ENCODE data around the gene VAMP1. TPM values are rescaled to one million over a fixed set of nuclear protein-coding genes. Genes with fewer than 3 reads are reported as not detected.
A peak's percentile ranks its signal among the peaks of the same experiment; 100 is the strongest.
"Not testable (repeated sequence)": the region's sequence is repeated elsewhere in the genome, so short reads cannot be mapped to it uniquely, and the experiment has no call there.

VAMP1 gene
- total RNA-seq, 1 donor from 2014 or later, result 6.3 TPM

GRCh38 chr12:6432991-6433390 is 37.5 kb downstream of the VAMP1 start:
- no peak for DNase-seq
- Histone ChIP-seq H3K4me3 (no peak overlapping the region), H3K9me3 (no peaks in the 10 kb centered on the region), H3K4me1 (peaks cover 17% of the 10 kb centered on the region), H3K27me3 (no peaks in the 10 kb centered on the region), H3K36me3 (no peaks in the 10 kb centered on the region), H3K27ac (no peak overlapping the region)
- no peak for TF ChIP-seq CTCF (IDR thresholded peaks at IDR 0.05)
- ATAC-seq, result no peak
- intact Hi-C loops (cut with DNase I), result no loop called here

DNA sequence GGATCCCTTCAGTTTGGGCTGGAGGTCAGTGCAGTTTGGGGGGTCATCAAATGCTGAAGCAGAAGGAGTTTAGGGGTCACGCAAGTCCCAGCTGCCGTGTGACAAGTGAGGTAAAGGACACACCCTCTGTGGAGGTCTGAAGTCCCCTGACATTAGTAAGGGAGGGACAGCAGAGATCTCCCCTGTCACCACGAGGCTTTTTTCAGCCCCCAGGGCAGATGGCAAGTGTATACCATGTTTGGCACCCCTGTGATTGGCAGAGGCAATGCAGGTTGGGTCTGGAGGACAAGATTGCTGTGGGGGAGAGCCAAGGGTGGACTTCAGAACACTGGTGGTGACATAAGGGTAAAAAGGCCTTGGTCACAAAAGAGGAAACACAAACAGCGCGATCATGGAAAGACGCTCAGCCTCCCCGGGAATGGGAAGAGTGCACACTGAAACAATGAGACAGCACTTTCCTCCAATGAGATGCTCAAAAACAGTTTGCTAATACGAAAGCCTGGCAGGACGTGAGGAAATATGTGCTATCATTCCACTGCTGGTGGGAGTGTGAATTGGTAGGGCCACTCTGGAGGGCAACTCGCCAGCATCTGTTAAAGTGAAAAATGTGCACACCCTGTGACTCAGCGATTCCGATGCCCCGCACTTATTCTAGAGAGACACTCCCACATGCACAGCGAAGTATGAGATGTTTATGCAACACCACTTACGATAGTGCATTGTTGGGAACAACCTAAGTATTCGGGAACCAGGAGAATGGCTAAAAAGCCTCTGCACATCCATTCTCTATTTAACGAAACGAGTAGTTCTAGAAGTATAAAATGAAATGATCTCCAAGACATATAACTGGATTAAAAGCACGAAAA is 40.1 kb downstream of the VAMP1 start:
- Histone ChIP-seq H3K36me3 (no peaks in the 10 kb centered on the region), H3K9me3 (no peaks in the 10 kb centered on the region), H3K27me3 (no peaks in the 10 kb centered on the region), H3K4me1 (peaks cover 17% of the 10 kb centered on the region), H3K4me3 (peak overlapping the region; percentile 19), H3K27ac (peak overlapping the region; percentile 80)
- ATAC-seq (peak; percentile 92), DNase-seq (peak; percentile 88)
- intact Hi-C loops (cut with DNase I), result no loop called here
- no peak for TF ChIP-seq CTCF (IDR thresholded peaks at IDR 0.05)

- Histone ChIP-seq H3K27me3 (no peaks in the 10 kb centered on the region), H3K9me3 (no peaks in the 10 kb centered on the region), H3K4me1 (peaks cover 24% of the 10 kb centered on the region), H3K27ac (no peak overlapping the region), H3K36me3 (no peaks in the 10 kb centered on the region), H3K4me3 (no peak overlapping the region)
- DNase-seq, result no peak
- intact Hi-C loops (cut with DNase I), result no loop called here
- ATAC-seq, result no peak
- no peak for TF ChIP-seq CTCF (IDR thresholded peaks at IDR 0.05)
Observed at GRCh38 chr12:6428326-6428725, 42.2 kb downstream of the VAMP1 start.

DNA sequence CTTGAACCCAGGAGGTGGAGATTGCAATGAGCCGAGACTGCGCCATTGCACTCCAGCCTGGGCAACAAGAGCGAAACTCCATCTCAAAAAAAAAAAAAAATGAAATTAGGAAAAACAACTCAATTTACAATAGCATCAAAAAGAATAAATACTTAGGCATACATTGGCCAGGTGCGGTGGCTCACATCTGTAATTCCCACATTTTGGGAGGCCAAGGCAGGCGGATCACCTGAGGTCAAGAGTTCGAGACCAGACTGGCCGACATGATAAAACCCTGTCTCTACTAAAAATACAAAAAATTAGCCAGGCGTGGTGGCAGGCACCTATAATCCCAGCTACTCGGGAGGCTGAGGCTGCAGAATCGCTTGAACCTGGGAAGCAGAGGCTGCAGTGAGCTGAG is 42.7 kb downstream of the VAMP1 start:
- H3K4me3 ChIP-seq; H3K36me3 ChIP-seq; H3K27me3 ChIP-seq; ATAC-seq; H3K9me3 ChIP-seq; intact Hi-C loops (cut with DNase I); H3K27ac ChIP-seq: not testable (repeated sequence)
- peak; percentile 20 for DNase-seq
- peaks cover 25% of the 10 kb centered on the region for H3K4me1 ChIP-seq

GRCh38 chr12:6426882-6427671 is 43.4 kb downstream of the VAMP1 start:
- Histone ChIP-seq H3K27me3 (no peaks in the 10 kb centered on the region), H3K4me1 (peaks cover 25% of the 10 kb centered on the region), H3K9me3 (no peaks in the 10 kb centered on the region), H3K27ac (peak overlapping the region; percentile 32), H3K36me3 (no peaks in the 10 kb centered on the region), H3K4me3 (no peak overlapping the region)
- no peak for TF ChIP-seq CTCF (IDR thresholded peaks at IDR 0.05)
- ATAC-seq (no peak), DNase-seq (no peak)
- intact Hi-C loops (cut with DNase I), result no loop called here

All from upper lobe of right lung (tissue), 1 donor.